GM06990 (cell line): ENCODE measurements around the gene SDHAF4.

Experiments used
- DNase-seq: peaks from one replicate; pipeline ENCODE4 v3.0.0-alpha.2; 2011; ENCODE audit not compliant: insufficient read length; ENCODE audit errors: extremely low read depth
- H3K27me3 ChIP-seq: replicated peaks from 2 replicates; pipeline ENCODE4 v1.6.0; 2011; ENCODE audit warnings: low read length; ENCODE audit not compliant: control insufficient read depth, insufficient read depth
- H3K36me3 ChIP-seq: 2 replicates; pipeline ENCODE4 v1.5.1; 2011; ENCODE audit warnings: low read length; ENCODE audit not compliant: control insufficient read depth, insufficient read depth
- H3K4me3 ChIP-seq: replicated peaks from 2 replicates; pipeline ENCODE4 v1.5.1; 2011; ENCODE audit warnings: low read depth, mild to moderate bottlenecking, control low read depth, low read length
- TF ChIP-seq, protein P1 (sequence below): IDR thresholded peaks from 2 replicates; pipeline ENCODE4 v1.5.1; 2011; ENCODE audit warnings: low read length, control low read depth, mild to moderate bottlenecking, inconsistent platforms; ENCODE audit not compliant: insufficient read depth, poor library complexity, severe bottlenecking

The SDHAF4 gene

DNA sequence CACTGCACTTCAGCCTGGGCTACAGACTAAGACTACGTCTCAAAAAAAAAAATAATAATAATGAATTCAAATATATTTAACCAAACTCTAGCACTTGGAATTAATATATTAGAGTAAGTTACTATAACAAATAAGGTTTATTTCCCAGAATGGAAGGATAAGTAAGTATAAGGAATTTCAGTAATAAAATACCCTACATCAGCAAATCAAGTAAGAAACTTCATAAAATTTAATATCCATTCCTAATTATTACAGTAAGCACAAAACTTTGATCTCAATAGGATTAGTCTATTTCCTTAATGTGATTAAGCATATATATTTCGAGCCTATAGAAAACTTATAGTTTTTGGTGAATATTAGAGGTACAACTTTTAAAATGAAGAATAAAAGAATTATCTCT, 36.7 kb upstream of the SDHAF4 start:
- TF ChIP-seq, protein P1, sequence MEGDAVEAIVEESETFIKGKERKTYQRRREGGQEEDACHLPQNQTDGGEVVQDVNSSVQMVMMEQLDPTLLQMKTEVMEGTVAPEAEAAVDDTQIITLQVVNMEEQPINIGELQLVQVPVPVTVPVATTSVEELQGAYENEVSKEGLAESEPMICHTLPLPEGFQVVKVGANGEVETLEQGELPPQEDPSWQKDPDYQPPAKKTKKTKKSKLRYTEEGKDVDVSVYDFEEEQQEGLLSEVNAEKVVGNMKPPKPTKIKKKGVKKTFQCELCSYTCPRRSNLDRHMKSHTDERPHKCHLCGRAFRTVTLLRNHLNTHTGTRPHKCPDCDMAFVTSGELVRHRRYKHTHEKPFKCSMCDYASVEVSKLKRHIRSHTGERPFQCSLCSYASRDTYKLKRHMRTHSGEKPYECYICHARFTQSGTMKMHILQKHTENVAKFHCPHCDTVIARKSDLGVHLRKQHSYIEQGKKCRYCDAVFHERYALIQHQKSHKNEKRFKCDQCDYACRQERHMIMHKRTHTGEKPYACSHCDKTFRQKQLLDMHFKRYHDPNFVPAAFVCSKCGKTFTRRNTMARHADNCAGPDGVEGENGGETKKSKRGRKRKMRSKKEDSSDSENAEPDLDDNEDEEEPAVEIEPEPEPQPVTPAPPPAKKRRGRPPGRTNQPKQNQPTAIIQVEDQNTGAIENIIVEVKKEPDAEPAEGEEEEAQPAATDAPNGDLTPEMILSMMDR = no peak
- no peak for DNase-seq

DNA sequence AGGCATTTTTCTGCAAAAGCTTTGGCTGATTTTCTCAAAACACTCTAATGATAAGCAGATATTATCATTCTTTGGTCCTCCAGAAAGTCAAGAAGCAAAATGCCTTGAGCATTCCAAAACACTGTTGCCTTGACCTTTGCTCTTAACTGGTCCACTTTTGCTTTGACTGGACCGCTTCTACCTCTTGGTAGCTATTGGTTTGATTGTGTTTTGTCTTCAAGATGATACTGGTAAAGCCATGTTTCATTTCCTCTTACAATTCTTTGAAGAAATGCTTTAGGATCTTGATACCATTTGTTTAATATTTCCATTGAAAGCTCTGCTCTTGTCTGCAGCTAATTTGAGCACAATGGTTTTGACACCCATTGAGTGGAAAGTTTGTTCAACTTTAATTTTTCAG, 35.6 kb upstream of the SDHAF4 start:
- Histone ChIP-seq H3K4me3 (no peak overlapping the region), H3K36me3 (no peaks in the 10 kb centered on the region; the same call in 1 of the 2 replicates), H3K27me3 (no peaks in the 10 kb centered on the region)
- no peak for DNase-seq
- TF ChIP-seq, protein P1 = no peak

More for the DNA sequence above, 36.7 kb upstream of the SDHAF4 start:
- Histone ChIP-seq H3K36me3 (no peaks in the 10 kb centered on the region; the same call in 1 of the 2 replicates), H3K27me3 (no peaks in the 10 kb centered on the region), H3K4me3 (no peak overlapping the region)

DNA sequence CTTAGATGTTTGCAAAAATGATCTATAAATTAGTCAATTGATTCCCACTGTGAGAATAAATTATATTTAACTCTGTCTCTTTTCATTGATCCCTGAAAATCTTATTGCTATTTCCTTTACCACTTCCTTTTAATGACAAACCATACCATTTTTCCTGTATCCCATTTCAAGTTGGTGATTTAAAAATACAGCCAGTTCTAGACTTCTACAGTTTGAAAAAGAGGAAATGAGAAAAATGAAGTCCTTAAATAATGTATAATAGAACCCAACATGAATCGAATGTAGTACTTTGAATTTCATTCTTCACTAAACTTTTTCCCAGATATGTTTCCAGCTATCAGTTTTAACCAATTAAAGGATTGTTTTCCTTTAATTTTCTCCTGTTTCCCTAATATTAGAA, 29.5 kb upstream of the SDHAF4 start:
- Histone ChIP-seq H3K4me3 (no peak overlapping the region), H3K27me3 (no peaks in the 10 kb centered on the region), H3K36me3 (no peaks in the 10 kb centered on the region; the same call in 1 of the 2 replicates)
- no peak for DNase-seq
- TF ChIP-seq, protein P1 = no peak

DNA sequence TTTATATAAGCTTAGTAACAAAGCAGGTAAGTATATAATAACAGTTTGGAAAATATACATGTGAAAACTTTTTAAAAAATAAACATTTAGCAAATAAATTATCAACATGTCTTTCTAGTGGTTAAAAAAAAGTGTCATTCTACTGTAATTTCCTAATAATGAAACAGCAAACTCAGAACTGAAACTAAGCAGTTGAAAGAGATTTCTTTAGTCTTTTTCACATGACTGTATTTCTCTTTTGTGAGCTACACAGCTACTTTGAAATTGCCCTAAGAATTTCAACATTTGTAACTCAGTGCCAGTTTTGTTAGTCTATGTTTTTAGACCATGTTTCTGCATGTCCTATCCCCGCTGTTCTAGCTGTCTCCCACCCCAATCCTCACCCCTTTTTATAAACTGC, 28.4 kb upstream of the SDHAF4 start:
- TF ChIP-seq, protein P1 = no peak
- Histone ChIP-seq H3K4me3 (no peak overlapping the region), H3K36me3 (no peaks in the 10 kb centered on the region), H3K27me3 (no peaks in the 10 kb centered on the region)
- peak; percentile 29 for DNase-seq

DNA sequence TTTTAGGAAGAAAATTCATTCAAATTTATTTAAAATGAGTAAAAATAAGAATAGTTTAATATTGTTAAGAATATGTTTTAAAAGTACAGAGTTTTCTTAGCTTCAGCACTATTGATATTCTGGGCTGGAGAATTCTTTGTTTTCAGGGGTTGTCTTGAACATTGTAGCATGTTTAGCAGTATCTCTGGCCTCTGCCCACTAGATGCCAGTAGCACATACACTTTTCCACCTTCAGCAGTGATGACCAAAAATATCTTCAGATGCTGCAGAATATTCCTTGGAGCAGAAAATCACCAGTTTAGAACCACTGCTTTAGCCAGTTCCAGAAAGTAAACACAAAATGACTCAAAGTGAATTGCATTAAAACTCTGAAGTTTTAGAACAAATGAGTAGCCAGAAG, 19.4 kb upstream of the SDHAF4 start:
- TF ChIP-seq, protein P1 = peak; percentile 29
- no peak overlapping the region for H3K4me3 ChIP-seq
- DNase-seq = no peak
- H3K36me3 ChIP-seq = no peaks in the 10 kb centered on the region
- H3K27me3 ChIP-seq = no peaks in the 10 kb centered on the region

DNA sequence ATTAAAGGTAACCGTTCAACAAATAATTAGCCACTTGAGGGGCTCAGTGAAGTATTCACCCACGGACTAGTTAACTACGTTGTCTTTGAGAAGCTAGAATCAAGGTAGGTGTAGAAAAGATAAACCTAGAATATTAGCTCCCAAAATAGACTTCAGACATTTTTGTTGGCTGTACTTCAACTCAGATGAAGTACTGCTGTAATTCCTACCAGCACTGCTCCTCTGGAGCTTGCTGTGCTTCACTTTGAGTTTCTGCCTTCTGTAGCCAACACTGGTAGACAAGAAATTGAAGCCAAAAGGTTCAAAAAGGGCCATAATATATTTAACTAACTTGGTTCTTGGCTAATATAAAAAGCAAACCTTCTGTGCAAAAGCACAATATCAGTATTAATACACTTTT, 18.8 kb upstream of the SDHAF4 start:
- Histone ChIP-seq H3K4me3 (no peak overlapping the region), H3K27me3 (no peaks in the 10 kb centered on the region), H3K36me3 (no peaks in the 10 kb centered on the region)
- TF ChIP-seq, protein P1 = no peak
- no peak for DNase-seq
